Uterus (tissue), 2 donors: Measurements from ENCODE around the gene ZBTB46.

Source experiments
- POLR2A ChIP-seq, 2 donors: fragments of 450-650 bp; IDR thresholded peaks; one replicate each; pipeline ENCODE4 v1.6.1; 2016; ENCODE audit warnings: antibody characterized with exemption in 2 of 2, mild to moderate bottlenecking in 1 of 2, moderate library complexity in 1 of 2
- TF ChIP-seq, protein P1 (sequence below), 4 experiments: fragments of 200-600 bp in 2 of 4; fragments of 450-650 bp in 2 of 4; sonication (generic) in 2 of 4; IDR thresholded peaks; one replicate each; pipeline ENCODE4 v1.5.1; 2016 to 2019; ENCODE audit warnings: antibody characterized with exemption in 4 of 4, mild to moderate bottlenecking in 2 of 4, moderate library complexity in 1 of 4

DNA sequence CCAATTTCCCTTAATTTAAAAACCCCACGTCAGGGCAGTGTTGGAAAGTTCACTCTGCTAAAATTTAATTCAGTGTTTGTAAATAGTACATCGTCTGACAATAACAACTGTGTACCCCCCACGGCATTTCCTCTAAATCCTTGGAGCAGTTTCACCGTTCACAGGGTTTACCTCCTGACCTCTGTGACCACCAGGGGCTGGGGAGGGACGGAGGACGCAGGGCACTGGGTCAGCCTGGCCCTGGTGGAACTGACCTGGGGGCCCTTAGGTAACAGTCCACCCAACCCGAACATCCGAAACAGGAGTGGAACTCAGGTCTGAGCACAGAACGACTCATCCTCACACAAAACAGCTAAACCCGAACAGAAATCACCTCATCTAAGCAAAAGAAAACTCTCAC, 2.1 kb downstream of the ZBTB46 start:
- TF ChIP-seq, protein P1, sequence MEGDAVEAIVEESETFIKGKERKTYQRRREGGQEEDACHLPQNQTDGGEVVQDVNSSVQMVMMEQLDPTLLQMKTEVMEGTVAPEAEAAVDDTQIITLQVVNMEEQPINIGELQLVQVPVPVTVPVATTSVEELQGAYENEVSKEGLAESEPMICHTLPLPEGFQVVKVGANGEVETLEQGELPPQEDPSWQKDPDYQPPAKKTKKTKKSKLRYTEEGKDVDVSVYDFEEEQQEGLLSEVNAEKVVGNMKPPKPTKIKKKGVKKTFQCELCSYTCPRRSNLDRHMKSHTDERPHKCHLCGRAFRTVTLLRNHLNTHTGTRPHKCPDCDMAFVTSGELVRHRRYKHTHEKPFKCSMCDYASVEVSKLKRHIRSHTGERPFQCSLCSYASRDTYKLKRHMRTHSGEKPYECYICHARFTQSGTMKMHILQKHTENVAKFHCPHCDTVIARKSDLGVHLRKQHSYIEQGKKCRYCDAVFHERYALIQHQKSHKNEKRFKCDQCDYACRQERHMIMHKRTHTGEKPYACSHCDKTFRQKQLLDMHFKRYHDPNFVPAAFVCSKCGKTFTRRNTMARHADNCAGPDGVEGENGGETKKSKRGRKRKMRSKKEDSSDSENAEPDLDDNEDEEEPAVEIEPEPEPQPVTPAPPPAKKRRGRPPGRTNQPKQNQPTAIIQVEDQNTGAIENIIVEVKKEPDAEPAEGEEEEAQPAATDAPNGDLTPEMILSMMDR (IDR thresholded peaks at IDR 0.05), result no peak
- no peak for TF ChIP-seq POLR2A (IDR thresholded peaks at IDR 0.05)
